ENCODE data around the gene H6PD.

- TF ChIP-seq YY1 (IDR thresholded peaks at IDR 0.05; ENCODE audit: insufficient read depth, insufficient read length) (no peak), SUZ12 (IDR thresholded peaks at IDR 0.05; ENCODE audit: extremely low read depth, insufficient read depth, insufficient read length) (no peak), ZNF274 (IDR thresholded peaks at IDR 0.05; ENCODE audit: low read depth, low read length) (no peak)
Observed at GRCh38 chr1:9253004-9253403, 18.4 kb downstream of the H6PD start.
